Chondrocyte (in vitro differentiated cells): ENCODE measurements around the gene CPEB4. TPM values are rescaled to one million over a fixed set of nuclear protein-coding genes. Genes with fewer than 3 reads are reported as not detected.

Experiments used
- DNase-seq: peaks from one replicate; pipeline ENCODE4 v3.0.0; 2021; ENCODE audit warnings: mixed read lengths, low spot score
- H3K27ac Mint-ChIP-seq: one replicate; pipeline ENCODE4 v1.8.0; 2021; ENCODE audit warnings: mild to moderate bottlenecking, moderate library complexity, mixed read lengths; ENCODE audit not compliant: unreplicated experiment
- H3K27me3 Mint-ChIP-seq: 2 replicates; pipeline ENCODE4 v1.8.0; 2021; ENCODE audit warnings: low read depth, mixed read lengths
- H3K36me3 Mint-ChIP-seq: 2 replicates; pipeline ENCODE4 v1.8.0; 2021; ENCODE audit warnings: low read depth, mixed read lengths
- H3K4me1 Mint-ChIP-seq: 2 replicates; pipeline ENCODE4 v1.8.0; 2021; ENCODE audit warnings: low read depth, mild to moderate bottlenecking, mixed read lengths
- H3K4me3 Mint-ChIP-seq: one replicate; pipeline ENCODE4 v1.8.0; 2021; ENCODE audit warnings: mild to moderate bottlenecking, moderate library complexity, mixed read lengths; ENCODE audit not compliant: unreplicated experiment
- H3K9me3 Mint-ChIP-seq: 2 replicates; pipeline ENCODE4 v1.8.0; 2021; ENCODE audit warnings: low read depth, mixed read lengths
- total RNA-seq: library from RNA; stranded (reverse); gene quantifications from 3 replicates; pipeline ENCODE4 v1.2.1, GENCODE V29; 2021
- TF ChIP-seq, protein P1 (sequence below): fragments of 200-600 bp; sonication (generic); IDR thresholded peaks from 2 replicates; pipeline ENCODE4 v1.5.0; 2021; ENCODE audit warnings: antibody characterized with exemption, mild to moderate bottlenecking, moderate library complexity

The CPEB4 gene
- total RNA-seq, 1 donor from 2014 or later = 27.1 TPM

DNA sequence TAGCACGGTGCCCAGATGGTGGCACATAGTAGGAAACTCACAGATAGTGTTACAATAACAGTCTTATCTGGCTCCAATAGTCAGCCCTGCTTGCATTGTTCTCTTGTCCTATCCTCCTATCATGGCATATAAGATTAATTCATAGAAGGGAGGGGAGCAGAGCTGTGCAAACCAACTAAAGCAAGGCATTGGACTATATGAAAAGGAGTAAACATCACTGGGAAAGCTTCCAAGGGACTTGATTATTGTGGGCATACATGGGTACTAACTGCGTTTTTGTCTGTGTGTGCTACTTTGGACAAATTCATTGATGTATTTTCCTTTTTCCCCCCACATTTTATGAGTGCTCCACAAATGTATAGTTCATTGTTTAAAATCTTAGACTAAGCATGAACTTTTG lies 57.0 kb downstream of the CPEB4 start:
- no peak for DNase-seq
- Mint-ChIP-seq H3K27me3 (no peaks in the 10 kb centered on the region), H3K9me3 (no peaks in the 10 kb centered on the region), H3K36me3 (peaks cover 37% of the 10 kb centered on the region), H3K4me1 (peaks cover 23% of the 10 kb centered on the region), H3K4me3 (no peak overlapping the region), H3K27ac (no peak overlapping the region)
- TF ChIP-seq, protein P1, sequence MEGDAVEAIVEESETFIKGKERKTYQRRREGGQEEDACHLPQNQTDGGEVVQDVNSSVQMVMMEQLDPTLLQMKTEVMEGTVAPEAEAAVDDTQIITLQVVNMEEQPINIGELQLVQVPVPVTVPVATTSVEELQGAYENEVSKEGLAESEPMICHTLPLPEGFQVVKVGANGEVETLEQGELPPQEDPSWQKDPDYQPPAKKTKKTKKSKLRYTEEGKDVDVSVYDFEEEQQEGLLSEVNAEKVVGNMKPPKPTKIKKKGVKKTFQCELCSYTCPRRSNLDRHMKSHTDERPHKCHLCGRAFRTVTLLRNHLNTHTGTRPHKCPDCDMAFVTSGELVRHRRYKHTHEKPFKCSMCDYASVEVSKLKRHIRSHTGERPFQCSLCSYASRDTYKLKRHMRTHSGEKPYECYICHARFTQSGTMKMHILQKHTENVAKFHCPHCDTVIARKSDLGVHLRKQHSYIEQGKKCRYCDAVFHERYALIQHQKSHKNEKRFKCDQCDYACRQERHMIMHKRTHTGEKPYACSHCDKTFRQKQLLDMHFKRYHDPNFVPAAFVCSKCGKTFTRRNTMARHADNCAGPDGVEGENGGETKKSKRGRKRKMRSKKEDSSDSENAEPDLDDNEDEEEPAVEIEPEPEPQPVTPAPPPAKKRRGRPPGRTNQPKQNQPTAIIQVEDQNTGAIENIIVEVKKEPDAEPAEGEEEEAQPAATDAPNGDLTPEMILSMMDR = no peak

DNA sequence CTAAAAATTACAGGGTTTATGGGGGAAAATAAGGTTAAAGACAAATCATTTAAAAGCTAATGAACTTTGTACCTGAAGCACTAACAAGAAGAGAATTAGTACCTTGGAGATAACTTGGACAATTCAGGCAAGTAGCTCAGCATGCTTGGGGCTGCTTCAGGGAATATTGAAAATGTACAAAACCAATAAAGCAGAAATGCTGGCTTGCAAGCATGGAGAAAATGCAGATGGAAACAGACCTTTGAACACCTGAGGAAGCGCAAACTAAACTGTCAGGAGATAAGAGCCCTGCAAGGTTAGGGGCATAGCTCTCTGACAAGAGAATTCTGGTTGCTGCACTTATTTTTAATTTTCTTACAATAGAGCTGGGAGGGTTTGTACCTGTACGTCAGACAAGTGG lies 58.2 kb downstream of the CPEB4 start:
- DNase-seq = no peak
- Mint-ChIP-seq H3K27me3 (no peaks in the 10 kb centered on the region), H3K27ac (no peak overlapping the region), H3K4me1 (peaks cover 23% of the 10 kb centered on the region), H3K36me3 (peaks cover 42% of the 10 kb centered on the region), H3K9me3 (no peaks in the 10 kb centered on the region), H3K4me3 (no peak overlapping the region)
- TF ChIP-seq, protein P1 = no peak

DNA sequence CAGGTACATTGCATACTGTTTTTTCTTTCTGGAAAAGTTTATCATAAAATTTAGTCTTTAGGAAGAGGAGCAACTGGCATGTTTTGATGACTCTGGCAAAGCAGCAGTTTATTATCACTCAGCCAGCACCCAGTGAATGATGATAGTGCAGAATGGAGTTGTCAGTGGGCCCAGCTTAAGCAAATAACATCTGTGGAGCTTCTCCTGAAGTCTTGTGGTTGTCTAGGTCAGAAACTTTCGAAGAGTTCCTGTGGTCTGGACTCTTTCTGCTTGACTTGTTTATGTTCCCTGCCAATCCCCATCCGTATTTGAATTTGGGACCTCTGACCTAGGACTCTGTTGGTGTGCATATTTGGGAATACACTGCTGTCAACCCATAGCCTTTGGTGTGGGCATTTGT lies 62.7 kb downstream of the CPEB4 start:
- Mint-ChIP-seq H3K4me1 (peaks cover 23% of the 10 kb centered on the region), H3K9me3 (no peaks in the 10 kb centered on the region), H3K27me3 (no peaks in the 10 kb centered on the region), H3K4me3 (no peak overlapping the region), H3K36me3 (peaks cover 56% of the 10 kb centered on the region), H3K27ac (no peak overlapping the region)
- TF ChIP-seq, protein P1 = no peak
- DNase-seq = no peak

DNA sequence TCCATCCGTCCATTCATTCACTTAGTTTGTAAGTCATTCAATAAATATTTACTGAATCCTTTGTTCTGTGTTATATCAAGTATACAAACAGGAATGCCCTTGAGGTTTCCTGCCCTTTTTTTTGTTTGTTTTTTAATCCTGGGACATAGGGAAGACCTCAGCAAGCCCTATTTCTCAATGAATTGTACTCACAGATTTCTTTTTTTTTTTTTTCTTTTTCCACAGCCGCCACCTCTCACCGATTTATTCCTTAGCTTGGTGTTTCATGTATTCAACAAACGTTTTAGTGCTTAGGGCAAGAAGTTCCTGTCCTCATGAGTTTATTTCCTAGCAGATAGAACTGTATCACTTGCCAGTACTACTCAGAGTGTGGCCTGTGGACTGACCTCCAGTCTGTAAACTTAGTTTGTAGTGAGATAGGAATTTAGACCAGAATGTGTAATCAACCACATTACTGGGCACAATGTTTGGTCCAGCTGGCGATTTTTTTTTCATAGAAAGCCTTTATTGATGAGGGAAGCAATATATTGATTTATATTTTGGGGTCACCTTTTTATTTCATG lies 65.5 kb downstream of the CPEB4 start:
- Mint-ChIP-seq H3K36me3 (peaks cover 36% of the 10 kb centered on the region), H3K4me1 (peaks cover 27% of the 10 kb centered on the region), H3K4me3 (no peak overlapping the region), H3K27me3 (no peaks in the 10 kb centered on the region), H3K9me3 (no peaks in the 10 kb centered on the region), H3K27ac (peak overlapping the region; percentile 46)
- DNase-seq = no peak
- TF ChIP-seq, protein P1 = no peak

DNA sequence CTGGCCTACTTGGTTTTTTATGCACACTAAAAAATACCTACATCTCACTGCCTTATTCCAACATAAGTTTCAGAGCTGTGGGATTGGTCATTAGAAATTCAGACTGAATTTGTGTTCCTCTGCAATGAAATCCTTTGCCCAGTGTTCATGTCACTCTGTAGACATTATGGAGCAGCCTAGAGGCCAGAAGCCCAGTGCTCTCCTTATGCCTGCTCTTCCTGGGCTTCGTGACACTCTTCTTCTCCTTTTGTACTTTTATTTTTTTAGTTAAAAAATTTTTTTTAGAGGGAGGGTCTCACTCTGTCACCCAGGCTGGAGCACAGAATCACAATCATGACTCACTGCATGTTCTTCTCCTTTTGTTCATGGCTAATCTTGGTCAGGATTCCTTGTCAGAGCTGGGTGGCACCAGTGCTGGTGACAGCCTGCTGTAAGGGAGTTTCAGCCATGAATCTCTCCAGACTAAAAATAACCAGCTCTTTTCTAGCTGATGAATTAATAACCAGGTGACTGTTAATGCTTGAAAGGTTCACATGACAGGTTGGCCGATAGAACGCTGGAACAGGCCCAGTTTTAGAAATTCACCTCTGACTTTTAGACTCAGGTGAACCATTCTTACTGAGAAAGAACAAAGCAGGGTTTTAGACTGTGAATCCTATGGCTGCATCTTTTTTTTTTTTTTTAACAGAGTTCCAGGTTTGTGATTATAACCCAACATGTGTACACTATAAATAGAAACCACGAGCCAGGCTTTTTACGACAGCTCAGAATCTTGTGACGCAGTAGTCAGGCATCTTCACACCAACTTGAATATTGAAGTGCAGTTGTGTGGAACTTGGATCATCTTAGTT lies 66.7 kb downstream of the CPEB4 start:
- Mint-ChIP-seq H3K4me1 (peaks cover 27% of the 10 kb centered on the region), H3K36me3 (peaks cover 30% of the 10 kb centered on the region), H3K4me3 (no peak overlapping the region), H3K9me3 (no peaks in the 10 kb centered on the region), H3K27me3 (no peaks in the 10 kb centered on the region), H3K27ac (peak overlapping the region; percentile 71)
- TF ChIP-seq, protein P1 = no peak
- no peak for DNase-seq
